HG02852 (cell line): ENCODE data around the gene KRTAP5-11.
"Not testable (repeated sequence)": the region's sequence is repeated elsewhere in the genome, so short reads cannot be mapped to it uniquely, and the experiment has no call there.

ENCODE experiments used
- ATAC-seq: cut with Tn5 transposase; IDR thresholded peaks from one replicate; pipeline ENCODE4 v1.9.1; 2021; ENCODE audit warnings: mild to moderate bottlenecking, moderate library complexity; ENCODE audit not compliant: unreplicated experiment

KRTAP5-11 gene

GRCh38 chr11:71582969-71583368 lies 294 bp upstream of the KRTAP5-11 start:
- ATAC-seq = not testable (repeated sequence)

- no peak for ATAC-seq
These were observed 849 bp downstream of the KRTAP5-11 start for GRCh38 chr11:71581826-71582225.

GRCh38 chr11:71580057-71581003 lies 2.3 kb downstream of the KRTAP5-11 start:
- ATAC-seq = no peak

DNA sequence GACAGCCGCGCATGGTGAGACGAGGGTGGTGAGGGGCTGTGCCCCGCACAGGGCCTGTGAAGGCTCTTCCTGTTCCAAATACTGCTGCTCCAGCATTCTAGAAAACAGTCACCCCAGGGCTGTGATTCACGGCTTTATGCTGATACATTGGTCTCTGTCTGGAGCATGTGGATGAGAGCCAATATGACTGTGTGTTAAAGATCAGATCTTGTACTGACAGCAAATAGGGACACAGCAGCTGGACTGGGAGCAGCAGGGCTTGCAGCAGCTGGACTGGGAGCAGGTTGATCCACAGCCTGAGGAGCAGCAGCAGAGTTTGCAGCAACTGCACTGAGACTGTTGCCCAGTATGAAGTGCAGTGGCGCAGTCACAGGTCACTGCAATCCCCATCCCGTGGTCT lies 3.2 kb downstream of the KRTAP5-11 start:
- not testable (repeated sequence) for ATAC-seq

- ATAC-seq = no peak
These were observed 5.1 kb downstream of the KRTAP5-11 start for GRCh38 chr11:71577469-71578004.

- ATAC-seq = not testable (repeated sequence)
These were observed 5.8 kb downstream of the KRTAP5-11 start for GRCh38 chr11:71576688-71577465.

DNA sequence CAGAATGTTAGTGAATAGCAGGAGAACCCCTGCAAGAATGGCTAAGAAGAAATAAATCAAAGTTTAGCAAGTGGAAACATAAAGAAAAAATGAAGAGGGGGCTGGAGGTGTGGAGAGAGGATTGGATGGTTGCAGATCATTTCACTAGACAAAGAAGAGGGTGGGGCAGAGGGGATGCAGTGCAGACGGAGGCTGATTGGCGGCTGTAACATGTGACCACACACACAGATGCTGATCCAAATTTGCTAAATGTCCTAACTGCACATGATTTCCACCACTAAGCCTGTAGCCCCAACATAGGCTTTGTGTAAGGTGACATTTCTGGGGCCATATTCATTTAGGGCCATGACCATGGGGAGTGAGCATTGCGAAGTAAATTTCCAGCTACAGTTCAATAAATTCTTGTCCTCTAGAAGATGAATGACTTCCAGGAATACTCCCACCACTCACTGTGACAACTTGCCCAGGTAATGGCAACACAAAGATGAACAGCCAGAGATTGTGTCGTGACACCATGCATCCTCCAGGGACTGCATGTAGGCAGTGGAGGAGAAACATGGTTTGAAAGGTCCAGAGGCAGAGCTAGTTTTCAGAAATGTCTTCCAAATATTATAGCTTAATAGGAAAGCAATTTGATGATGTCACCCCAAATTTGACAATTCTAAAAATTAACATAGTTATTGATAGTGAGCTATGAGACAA lies 6.8 kb downstream of the KRTAP5-11 start:
- no peak for ATAC-seq

- no peak for ATAC-seq
These were observed 8.3 kb downstream of the KRTAP5-11 start for GRCh38 chr11:71574418-71574817.

DNA sequence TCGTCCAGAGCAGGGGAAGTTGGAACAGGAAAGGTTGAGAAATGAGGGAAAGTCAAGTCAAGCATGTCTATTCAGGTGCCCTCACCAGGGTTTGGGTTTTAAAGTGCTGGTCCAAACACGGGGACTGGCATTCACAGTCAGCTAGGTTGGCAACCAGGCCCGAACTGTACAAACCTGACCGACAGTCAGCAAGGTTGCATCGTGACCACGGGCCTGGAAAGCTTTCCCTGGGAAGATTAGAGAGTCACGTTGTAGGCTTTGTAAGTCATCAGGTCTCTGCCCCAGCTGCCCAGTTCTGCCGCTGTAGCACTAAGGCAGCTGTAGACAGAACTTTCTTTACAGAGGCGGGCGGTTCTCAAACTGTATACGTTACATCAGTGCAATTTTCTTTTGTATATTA lies 9.9 kb downstream of the KRTAP5-11 start:
- no peak for ATAC-seq

GRCh38 chr11:71571101-71571850 lies 11.4 kb downstream of the KRTAP5-11 start:
- ATAC-seq = not testable (repeated sequence)

- no peak for ATAC-seq
These were observed 13.8 kb downstream of the KRTAP5-11 start for GRCh38 chr11:71568704-71569349.

GRCh38 chr11:71567633-71568032 lies 15.0 kb downstream of the KRTAP5-11 start:
- ATAC-seq = not testable (repeated sequence)

GRCh38 chr11:71566626-71567599 lies 15.8 kb downstream of the KRTAP5-11 start:
- ATAC-seq = not testable (repeated sequence)

GRCh38 chr11:71566081-71566620 lies 16.5 kb downstream of the KRTAP5-11 start:
- ATAC-seq = no peak

DNA sequence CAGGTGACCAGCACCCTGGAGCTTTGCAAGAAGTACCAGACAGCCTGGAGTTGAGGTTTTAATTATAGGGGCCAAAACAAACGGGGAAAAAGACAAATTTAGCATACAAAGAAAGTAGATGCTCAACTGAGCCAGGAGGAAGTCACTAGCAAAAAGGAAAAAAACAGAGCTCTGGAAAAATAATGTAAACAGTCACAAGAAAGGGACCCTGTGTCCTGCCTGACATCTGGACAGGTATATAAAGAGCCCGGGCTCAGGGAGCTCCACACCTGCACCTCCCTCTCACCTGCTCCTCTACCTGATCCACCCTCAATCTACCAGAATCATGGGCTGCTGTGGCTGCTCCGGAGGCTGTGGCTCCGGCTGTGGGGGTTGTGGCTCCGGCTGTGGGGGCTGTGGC lies 17.4 kb downstream of the KRTAP5-11 start, which contains the start of gene KRTAP5-10:
Gene KRTAP5-10, plus strand, starts transcription at position 301 of the 400 bp plus-strand sequence. Its CDS starts 25 bp downstream, at position 326.
- no peak for ATAC-seq

GRCh38 chr11:71564430-71564829 lies 18.2 kb downstream of the KRTAP5-11 start:
- ATAC-seq = no peak

DNA sequence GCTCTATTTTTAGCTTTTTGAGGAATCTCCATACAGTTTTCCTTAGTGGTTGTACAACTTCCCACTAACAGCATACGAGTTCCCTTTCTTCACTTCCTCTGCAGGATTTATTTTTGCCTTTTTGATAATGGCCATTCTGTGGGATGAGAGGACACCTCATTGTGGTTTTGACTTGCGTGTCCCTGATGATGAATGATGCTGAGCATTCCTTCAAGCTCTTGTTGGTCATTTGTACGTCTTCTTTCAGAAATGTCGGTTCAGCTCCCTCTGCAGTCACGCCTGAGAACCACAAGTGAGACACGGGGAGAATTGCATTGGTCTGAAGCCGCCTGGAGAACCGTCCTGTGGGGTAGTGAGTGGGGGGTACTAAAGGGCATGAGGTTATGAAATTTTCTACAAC lies 19.3 kb downstream of the KRTAP5-11 start:
- no peak for ATAC-seq

DNA sequence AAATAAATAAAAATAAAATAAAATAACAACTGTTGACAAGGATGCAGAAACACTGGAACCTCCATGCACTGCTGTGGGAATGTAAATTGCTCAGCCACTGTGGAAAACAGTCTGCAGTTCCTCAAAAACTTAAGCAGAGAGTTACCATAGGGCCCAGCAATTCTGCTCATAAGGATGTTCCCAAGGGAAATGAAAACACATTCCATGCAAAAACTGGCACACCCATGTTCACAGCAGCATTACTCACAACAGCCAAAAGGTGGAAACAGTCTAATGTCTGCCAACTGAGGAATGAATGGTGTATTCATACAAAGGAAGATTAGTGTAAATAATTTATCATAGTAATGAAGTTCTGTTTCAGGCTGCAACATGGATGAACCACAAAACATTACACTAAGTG lies 20.6 kb downstream of the KRTAP5-11 start:
- no peak for ATAC-seq
